ENCODE results near the gene MIER2.
"Not testable (repeated sequence)": the region's sequence is repeated elsewhere in the genome, so short reads cannot be mapped to it uniquely, and the experiment has no call there.

MIER2 gene, protein sequence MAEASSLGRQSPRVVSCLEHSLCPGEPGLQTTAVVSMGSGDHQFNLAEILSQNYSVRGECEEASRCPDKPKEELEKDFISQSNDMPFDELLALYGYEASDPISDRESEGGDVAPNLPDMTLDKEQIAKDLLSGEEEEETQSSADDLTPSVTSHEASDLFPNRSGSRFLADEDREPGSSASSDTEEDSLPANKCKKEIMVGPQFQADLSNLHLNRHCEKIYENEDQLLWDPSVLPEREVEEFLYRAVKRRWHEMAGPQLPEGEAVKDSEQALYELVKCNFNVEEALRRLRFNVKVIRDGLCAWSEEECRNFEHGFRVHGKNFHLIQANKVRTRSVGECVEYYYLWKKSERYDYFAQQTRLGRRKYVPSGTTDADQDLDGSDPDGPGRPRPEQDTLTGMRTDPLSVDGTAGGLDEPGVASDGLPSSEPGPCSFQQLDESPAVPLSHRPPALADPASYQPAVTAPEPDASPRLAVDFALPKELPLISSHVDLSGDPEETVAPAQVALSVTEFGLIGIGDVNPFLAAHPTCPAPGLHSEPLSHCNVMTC

DNA sequence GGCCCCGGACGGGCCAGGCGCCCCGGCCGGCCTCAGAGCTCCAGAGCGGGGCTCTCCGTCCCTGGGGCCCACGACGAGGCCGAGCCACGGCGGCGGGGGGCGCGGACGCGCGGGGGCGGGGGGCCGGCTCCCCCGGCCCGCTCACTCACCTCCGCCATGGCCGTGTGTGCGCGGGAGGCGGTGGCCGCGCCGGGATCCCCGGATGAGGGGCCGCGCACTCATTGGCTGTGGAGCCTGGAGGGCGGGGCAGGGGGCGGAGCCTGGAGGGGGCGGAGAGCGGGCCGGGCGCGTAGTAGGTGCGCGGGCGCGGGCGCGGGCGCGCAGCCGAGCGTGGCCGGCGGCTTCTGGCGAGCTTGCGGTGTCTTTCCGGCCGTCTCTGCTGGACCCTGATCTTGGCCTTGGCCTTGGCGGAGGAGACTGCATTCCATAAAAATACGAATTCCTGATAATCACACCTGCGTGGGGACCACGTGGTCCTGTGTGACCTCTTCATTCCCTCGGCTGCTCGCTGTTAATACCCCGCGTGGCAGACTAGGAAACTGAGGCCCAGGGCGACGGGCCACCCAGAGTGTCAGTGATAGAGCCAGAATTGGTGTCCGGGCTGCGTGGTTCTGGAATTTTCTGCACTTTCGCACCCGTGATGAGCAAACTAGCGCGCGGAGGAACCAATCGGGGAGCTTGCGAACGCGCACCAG, at the start of gene MIER2:
TSS of gene MIER2 (minus strand) at position 172 of the 695 bp plus-strand sequence. CDS start at position 158, 14 bp downstream.
- peak; percentile 87 for DNase-seq

GRCh38 chr19:393560-393959, 49.0 kb upstream of the MIER2 start:
- DNase-seq, result not testable (repeated sequence)

DNA sequence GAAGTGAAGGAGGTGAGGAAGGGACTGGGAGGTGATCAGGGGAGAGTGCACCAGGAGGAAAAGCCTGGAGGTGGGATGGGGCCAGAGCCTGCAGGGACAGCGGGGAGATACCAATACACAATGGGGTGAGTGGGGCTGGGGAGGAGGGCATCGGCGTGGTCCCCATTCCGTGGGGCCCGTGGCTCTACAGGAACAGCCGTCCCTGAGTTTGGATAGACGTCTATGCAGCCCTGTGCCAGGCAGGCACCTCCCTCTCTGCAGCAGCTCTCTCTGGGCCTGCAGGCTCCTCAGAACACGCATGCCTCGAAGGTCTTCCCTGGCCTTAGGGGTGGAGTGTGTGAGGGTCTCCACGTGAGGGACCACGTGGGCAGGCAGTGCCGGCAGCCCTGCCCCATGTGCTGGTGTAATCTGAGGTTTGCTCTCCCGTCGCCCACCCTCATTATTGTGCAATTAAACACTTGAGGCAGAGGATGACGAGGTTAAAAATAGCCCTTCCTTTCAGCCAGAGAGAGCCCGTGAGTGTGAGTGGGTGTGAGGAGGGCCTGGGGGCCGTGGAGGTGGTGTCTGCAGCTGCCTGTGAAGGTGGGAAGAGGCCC, 47.9 kb upstream of the MIER2 start:
- DNase-seq, result no peak

DNA sequence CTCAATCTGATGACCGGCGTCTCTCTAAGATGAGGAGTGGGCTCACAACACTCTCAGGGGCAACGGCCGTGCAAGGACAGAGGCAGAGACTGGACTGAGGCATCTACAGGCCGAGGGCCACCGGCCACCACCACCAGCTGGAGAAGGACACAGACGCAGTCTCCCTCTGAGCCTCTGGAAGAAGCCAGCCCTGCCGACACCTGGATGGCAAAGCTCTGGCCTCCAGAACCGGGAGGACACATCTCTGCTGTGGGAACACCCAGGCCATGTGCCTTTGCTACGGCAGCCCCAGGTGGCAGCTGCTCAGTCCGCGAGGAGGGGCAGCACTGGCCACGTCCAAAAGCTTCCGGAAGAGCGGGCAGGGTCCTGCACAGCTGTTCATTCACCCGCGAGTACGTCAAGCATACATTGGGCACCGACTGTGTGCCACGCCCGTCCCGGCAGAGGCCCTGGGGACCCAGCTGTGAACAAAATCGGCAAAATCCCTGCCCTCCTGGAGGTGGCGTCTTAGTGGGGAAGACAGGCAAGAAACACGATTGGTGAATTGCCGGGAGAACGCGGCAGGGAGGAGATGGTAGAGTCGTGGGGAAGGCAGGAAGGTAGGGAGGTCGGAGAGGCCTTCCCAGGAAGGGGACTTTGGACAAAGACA, 47.3 kb upstream of the MIER2 start:
- no peak for DNase-seq

GRCh38 chr19:391207-391557, 46.6 kb upstream of the MIER2 start:
- DNase-seq, result no peak

DNA sequence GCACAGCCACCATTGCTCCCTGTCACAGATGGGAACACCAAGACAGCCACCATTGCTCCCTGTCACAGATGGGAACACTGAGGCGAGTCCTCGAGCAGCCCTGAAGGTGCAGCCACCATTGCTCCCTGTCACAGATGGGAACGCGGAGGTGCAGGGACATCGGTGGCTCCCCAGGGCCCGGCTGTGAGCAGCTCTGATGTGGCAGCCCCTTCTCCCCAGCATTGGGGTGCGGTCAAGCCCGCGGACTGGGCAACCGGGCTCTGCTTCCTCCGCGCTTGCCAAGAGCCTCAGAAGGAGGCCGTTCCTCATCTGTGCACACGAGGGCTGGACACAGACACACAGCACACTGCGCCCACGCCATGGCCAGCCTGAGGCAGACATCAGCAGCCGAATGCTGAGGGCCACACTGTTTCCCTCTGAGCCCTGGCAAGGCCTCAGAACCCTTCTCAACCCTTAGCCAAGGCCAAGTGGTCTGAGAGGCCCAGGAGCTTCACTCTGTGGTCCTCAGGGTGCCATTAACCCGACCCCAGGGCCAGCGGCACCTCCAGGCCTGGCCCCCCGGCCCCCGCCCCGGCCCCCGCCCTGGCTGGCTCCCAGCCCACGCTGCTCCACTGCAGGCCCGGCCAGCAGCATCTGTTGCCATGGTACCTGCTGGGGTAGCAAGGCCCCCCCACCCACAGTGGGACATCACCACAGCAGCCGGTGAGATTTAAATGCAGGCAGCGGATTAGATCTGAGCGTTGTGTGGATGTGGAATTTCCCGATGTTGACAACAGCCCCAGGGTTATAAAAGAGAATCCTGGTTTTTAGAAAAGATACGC, 46.0 kb upstream of the MIER2 start:
- DNase-seq, result no peak

DNA sequence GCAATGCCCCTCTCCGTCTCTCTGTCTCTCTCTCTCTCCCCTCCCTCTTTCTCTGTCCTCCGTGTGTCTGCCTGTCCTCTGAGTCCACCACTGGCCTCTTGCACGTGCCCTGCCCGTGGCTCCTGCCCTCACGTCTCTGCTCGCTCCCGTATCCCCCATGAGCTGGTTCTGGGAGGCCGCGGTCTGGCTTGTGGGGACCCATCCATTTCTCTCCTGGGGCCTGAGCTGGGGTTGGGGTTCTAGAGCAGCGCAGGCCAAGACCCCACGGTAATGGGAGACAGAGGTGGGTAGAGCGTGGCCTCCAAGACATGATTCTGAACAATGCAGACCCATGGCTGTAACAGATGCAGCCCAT, 45.3 kb upstream of the MIER2 start:
- DNase-seq, result no peak

DNA sequence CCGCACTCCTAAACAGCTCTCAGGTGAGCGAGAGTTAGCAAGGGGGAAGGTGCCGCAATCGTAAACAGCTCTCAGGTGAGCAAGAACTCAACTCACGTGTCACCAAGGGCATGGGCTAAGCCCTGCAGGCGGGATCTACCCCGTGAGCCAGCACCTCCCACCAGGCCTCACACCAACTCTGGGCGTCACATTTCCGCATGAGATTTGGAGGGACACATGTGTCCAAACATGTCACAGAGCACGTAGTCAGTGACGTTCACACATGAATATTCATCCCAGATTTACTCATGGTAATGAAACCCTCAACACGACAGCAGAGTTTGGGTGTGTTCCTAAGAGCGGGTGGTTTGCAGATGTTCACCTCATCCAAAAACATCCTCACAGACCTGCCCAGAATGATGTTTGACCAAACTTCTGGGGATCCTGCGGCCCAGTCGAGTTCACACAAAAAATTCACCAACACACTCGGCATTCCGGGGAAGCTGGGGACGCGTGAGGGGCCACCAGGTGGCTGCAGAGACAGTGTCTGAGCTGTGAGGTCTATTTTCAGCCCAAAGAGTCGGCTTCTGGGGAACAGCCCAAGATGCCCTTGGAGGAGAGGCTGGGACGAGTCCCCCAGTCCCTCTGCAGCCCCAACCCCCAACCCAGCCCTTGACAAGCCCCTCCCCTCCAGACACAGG, 44.8 kb upstream of the MIER2 start:
- no peak for DNase-seq

- DNase-seq, result no peak
Observed at GRCh38 chr19:388691-389090, 44.1 kb upstream of the MIER2 start.

DNA sequence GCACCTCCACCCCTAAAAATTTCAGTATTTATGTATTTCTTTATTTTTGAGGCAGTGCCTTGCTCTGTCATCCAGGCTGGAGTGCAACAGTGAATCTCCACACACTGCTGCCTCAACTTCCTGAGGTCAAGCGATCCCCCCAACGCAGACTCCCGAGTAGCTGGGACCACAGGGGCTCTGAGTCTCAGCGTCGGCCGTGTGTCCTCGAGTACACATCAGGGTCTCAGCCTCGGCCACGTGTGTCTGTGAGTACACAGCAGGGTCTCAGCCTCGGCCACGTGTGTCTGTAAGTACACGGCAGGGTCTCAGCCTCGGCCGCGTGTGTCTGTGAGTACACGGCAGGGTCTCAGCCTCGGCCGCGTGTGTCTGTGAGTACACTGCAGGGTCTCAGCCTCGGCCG, 43.2 kb upstream of the MIER2 start:
- DNase-seq, result no peak

- not testable (repeated sequence) for DNase-seq
Observed at GRCh38 chr19:386632-387301, 42.2 kb upstream of the MIER2 start.

DNA sequence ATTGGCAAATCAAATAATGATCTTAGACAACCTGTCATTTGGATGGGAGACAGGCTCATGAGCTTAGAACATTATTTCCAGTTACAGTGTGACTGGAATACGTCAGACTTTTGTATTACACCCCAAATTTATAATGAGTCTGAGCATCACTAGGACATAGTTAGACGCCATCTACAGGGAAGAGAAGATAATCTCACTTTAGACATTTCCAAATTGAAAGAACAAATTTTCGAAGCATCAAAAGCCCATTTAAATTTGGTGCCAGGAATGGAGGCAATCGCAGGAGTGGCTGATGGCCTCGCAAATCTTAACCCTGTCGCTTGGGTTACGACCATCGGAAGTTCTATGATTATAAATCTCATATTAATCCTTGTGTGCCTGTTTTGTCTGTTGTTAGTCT, 41.6 kb upstream of the MIER2 start:
- not testable (repeated sequence) for DNase-seq

DNA sequence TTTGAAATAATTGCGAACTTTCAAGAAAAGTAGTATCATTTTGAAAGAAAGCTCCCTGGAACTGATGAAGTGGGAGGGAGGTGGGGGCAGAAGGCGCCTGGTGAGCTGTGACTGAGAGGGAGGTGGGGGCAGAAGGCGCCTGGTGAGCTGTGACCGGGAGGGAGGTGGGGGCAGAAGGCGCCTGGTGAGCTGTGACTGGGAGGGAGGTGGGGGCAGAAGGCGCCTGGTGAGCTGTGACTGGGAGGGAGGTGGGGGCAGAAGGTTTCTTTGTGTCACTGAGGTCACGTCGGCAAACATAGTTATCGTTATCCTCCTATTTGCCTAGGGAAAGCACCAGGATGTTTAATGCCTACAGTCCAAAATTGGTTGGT, 40.2 kb upstream of the MIER2 start:
- DNase-seq, result no peak

DNA sequence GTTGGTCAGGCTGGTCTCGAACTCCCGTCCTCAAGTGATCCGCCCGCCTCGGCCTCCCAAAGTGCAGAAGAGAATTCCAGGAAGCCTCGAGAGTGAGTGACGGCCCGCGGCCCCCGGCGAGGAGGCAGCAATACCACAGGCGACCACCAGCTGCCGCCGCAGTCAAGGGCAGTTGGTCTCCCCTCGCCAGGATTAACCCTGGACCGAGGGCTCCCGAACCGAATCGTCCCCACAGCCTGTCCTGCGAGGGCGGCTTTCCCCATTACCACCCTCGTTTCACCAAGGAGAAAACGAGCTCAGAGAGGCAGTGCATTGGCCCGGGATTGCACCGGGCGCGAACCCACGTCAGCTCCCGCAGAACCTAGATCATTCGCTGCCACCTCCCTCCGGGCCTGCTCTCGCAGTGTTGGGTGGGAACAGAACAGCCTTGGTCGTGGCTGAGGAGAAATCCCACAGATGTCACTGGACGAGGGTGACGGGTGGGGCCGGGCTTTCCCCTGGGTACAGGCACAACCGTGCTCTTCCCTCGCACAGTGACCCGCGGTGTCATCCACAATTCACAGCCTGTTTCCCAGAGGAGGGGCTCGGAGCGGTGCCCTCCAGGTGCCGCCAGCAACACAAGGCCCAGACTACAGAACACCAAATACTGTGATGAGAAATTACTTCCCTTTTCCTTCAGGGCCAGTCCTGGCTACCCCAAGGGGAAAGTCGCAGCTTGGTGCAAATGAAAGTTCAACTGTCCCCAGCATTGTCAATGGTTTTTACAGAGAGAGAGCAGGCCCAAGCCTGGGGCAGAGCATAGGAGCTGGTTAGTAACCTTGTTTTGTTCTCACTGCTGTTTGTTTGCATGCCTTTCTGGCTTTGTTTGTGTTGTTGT, 39.6 kb upstream of the MIER2 start:
- DNase-seq, result no peak

- DNase-seq, result no peak
Observed at GRCh38 chr19:383040-383439, 38.4 kb upstream of the MIER2 start.

DNA sequence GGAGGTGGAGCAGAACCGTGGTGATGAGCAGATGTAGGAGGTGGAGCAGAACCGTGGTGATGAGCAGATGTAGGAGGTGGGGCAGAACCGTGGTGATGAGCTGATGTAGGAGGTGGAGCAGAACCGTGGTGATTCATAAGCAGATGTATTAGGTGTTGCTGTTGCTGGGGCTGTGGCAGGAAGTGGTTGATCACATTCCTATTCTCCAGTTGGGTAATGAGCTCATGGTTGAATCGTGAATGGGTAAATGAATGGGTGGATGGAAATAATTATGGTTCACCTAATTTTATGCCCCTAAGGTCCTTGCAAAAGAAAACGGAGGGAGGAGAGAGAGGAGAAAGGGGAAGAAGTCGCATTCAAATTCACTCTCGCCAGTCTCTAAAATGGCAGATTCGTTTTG, 38.0 kb upstream of the MIER2 start:
- peak; percentile 27 for DNase-seq

GRCh38 chr19:381901-382300, 37.3 kb upstream of the MIER2 start:
- not testable (repeated sequence) for DNase-seq

- not testable (repeated sequence) for DNase-seq
Observed at GRCh38 chr19:380618-381219, 36.1 kb upstream of the MIER2 start.

DNA sequence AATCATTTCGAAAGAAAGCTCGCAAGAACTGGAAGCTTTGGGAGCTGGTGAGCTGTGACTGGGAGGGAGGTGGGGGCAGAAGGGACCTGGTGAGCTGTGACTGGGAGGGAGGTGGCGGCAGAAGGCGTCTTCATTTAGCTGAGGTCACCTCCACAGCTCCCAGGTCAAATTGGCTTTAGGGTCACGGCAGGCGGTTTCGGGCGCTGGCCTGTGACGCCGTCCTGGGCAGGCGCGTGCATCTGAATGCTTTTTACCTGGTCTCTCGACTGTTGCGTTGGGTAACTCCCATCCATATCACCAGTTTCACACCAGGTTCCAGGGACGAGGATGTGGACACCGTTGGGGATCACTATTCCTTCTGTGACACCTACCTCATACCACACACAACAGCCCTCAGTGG, 35.2 kb upstream of the MIER2 start:
- DNase-seq, result no peak

DNA sequence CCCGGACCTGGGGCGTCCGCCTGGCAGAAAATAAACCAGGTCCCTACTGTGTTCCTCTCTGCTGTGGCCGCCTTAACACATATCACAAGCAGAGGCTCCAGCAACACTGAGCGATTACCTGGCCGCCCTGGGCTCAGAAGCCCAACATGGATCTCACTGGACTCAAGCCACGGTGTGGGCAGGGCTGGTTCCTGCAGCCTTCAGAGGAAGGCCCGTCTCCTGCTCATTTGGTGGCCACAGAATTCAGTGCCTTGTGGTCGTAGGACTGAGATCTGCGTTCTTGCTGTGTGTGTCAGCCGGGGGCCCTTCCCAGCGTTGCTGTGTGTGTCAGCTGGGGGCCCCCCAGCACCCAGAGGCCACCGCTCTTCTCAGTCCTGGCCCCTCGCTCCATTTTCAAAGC, 34.1 kb upstream of the MIER2 start:
- no peak for DNase-seq
